Esophagus squamous epithelium (tissue), 4 donors: ENCODE data around the gene WBP1.

Source experiments
- POLR2A ChIP-seq, 4 donors: fragments of 450-650 bp; IDR thresholded peaks; one replicate each; pipeline ENCODE4 v1.6.1; 2017; ENCODE audit warnings: antibody characterized with exemption in 4 of 4, mild to moderate bottlenecking in 4 of 4, moderate library complexity in 3 of 4
- TF ChIP-seq, protein P1 (sequence below), 6 experiments: fragments of 450-650 bp in 4 of 6; fragments of 200-600 bp in 2 of 6; sonication (generic) in 2 of 6; IDR thresholded peaks; one replicate each; pipeline ENCODE4 v1.5.1; 2016 to 2019; ENCODE audit warnings: antibody characterized with exemption in 6 of 6, mild to moderate bottlenecking in 4 of 6, moderate library complexity in 4 of 6

DNA sequence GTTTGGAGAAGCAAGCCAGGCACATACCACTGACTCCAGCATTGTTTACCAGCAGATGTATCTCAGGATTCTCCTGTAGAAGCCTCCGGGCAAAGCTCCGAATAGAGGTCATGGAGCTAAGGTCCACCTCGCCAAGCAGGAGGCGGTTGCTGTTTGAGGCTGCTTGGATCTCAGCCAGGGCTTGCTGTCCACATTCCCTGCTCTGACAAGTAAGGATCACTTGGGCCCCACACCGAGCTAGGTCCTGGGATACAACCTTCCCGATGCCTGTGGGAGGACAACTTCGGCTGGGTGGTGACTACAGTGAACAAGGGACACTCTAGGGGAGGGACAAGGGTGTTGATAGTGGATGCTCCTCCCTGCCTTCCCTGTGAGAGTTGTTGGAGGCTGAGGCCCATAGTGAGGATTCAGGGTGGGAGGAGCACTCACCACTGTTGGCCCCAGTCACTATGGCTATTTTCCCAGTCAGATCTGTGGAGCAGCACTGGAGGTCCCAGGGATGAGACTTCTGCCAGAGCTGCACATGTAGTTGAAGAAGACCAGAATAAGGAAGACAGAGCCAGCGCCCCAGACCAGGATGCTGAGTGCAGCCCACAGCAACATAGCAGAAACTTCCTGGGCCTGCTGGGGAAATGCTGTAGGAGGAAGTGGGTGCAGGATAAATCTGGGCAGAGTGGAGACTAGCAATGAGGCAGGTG lies 45.1 kb upstream of the WBP1 start:
- TF ChIP-seq, protein P1, sequence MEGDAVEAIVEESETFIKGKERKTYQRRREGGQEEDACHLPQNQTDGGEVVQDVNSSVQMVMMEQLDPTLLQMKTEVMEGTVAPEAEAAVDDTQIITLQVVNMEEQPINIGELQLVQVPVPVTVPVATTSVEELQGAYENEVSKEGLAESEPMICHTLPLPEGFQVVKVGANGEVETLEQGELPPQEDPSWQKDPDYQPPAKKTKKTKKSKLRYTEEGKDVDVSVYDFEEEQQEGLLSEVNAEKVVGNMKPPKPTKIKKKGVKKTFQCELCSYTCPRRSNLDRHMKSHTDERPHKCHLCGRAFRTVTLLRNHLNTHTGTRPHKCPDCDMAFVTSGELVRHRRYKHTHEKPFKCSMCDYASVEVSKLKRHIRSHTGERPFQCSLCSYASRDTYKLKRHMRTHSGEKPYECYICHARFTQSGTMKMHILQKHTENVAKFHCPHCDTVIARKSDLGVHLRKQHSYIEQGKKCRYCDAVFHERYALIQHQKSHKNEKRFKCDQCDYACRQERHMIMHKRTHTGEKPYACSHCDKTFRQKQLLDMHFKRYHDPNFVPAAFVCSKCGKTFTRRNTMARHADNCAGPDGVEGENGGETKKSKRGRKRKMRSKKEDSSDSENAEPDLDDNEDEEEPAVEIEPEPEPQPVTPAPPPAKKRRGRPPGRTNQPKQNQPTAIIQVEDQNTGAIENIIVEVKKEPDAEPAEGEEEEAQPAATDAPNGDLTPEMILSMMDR (IDR thresholded peaks at IDR 0.05), result no peak
- TF ChIP-seq POLR2A (IDR thresholded peaks at IDR 0.05), result no peak
